SK-N-SH treated with all-trans-retinoic acid at 6 μM for 48 hours (cell line): ENCODE data around the gene GLIS1.

Experiments used
- ATAC-seq: fragments of 200-7000 bp; cut with Tn5 transposase; 3 replicates; pipeline ENCODE4 v1.9.1; 2020; ENCODE audit warnings: mild to moderate bottlenecking, moderate library complexity
- ARNTL ChIP-seq: fragments of 450-650 bp; formaldehyde crosslinking; IDR thresholded peaks from 2 replicates; pipeline ENCODE4 v1.5.0; 2020; ENCODE audit warnings: low read depth, mild to moderate bottlenecking, moderate library complexity, borderline replicate concordance
- BACH2 ChIP-seq: fragments of 250-450 bp; sonication (Bioruptor Pico); IDR thresholded peaks from 2 replicates; pipeline ENCODE4 v1.9.0; 2021; ENCODE audit warnings: mild to moderate bottlenecking, borderline replicate concordance
- CSDC2 ChIP-seq: fragments of 250-450 bp; sonication (Bioruptor Pico); IDR thresholded peaks from 2 replicates; pipeline ENCODE4 v1.5.0; 2020; ENCODE audit warnings: mild to moderate bottlenecking, moderate library complexity
- ESRRG ChIP-seq: fragments of 250-450 bp; sonication (Bioruptor Pico); IDR thresholded peaks from 2 replicates; pipeline ENCODE4 v1.6.1; 2021; ENCODE audit warnings: mild to moderate bottlenecking
- GLIS3 ChIP-seq: fragments of 250-450 bp; sonication (Bioruptor Pico); IDR thresholded peaks from 2 replicates; pipeline ENCODE4 v1.5.0; 2020; ENCODE audit warnings: mild to moderate bottlenecking, moderate library complexity
- ISL1 ChIP-seq: fragments of 250-450 bp; sonication (Bioruptor Pico); IDR thresholded peaks from 2 replicates; pipeline ENCODE4 v2.1.2; 2022; ENCODE audit warnings: mild to moderate bottlenecking, moderate library complexity
- PPARA ChIP-seq: fragments of 250-450 bp; sonication (Bioruptor Pico); IDR thresholded peaks from 2 replicates; pipeline ENCODE4 v1.5.0; 2020; ENCODE audit warnings: mild to moderate bottlenecking, borderline replicate concordance
- SNAI2 ChIP-seq: fragments of 250-450 bp; sonication (Bioruptor Pico); IDR thresholded peaks from 2 replicates; pipeline ENCODE4 v1.5.0; 2020; ENCODE audit warnings: mild to moderate bottlenecking, moderate library complexity
- ZC3H10 ChIP-seq: fragments of 250-450 bp; sonication (Bioruptor Pico); IDR thresholded peaks from 2 replicates; pipeline ENCODE4 v1.5.1; 2021; ENCODE audit warnings: mild to moderate bottlenecking, moderate library complexity
- ZFP3 ChIP-seq: fragments of 250-450 bp; sonication (Bioruptor Pico); IDR thresholded peaks from 2 replicates; pipeline ENCODE4 v1.5.0; 2020; ENCODE audit warnings: mild to moderate bottlenecking, moderate library complexity
- ZNF565 ChIP-seq: fragments of 450-650 bp; formaldehyde crosslinking; conservative IDR thresholded peaks from 2 replicates; pipeline ENCODE4 v1.5.0; 2020; ENCODE audit warnings: low read depth, mild to moderate bottlenecking, moderate library complexity
- ZNF70 ChIP-seq: fragments of 450-650 bp; formaldehyde crosslinking; IDR thresholded peaks from 2 replicates; pipeline ENCODE4 v1.5.0; 2020; ENCODE audit warnings: mild to moderate bottlenecking, moderate library complexity
- ZNF8 ChIP-seq: fragments of 450-650 bp; formaldehyde crosslinking; IDR thresholded peaks from 2 replicates; pipeline ENCODE4 v1.5.0; 2020; ENCODE audit warnings: mild to moderate bottlenecking, moderate library complexity
- TF ChIP-seq, protein P1 (sequence below): fragments of 250-450 bp; sonication (Bioruptor Pico); IDR thresholded peaks from 2 replicates; pipeline ENCODE4 v1.5.0; 2020; ENCODE audit warnings: mild to moderate bottlenecking, moderate library complexity
- TF ChIP-seq, protein P2 (sequence below): fragments of 250-450 bp; sonication (Bioruptor Pico); IDR thresholded peaks from 2 replicates; pipeline ENCODE4 v1.8.0; 2020; ENCODE audit warnings: mild to moderate bottlenecking, moderate library complexity, borderline replicate concordance
- TF ChIP-seq, protein P3 (sequence below): fragments of 250-450 bp; sonication (Bioruptor Pico); IDR thresholded peaks from 2 replicates; pipeline ENCODE4 v1.5.1; 2021; ENCODE audit warnings: mild to moderate bottlenecking, moderate library complexity

GLIS1 gene

DNA sequence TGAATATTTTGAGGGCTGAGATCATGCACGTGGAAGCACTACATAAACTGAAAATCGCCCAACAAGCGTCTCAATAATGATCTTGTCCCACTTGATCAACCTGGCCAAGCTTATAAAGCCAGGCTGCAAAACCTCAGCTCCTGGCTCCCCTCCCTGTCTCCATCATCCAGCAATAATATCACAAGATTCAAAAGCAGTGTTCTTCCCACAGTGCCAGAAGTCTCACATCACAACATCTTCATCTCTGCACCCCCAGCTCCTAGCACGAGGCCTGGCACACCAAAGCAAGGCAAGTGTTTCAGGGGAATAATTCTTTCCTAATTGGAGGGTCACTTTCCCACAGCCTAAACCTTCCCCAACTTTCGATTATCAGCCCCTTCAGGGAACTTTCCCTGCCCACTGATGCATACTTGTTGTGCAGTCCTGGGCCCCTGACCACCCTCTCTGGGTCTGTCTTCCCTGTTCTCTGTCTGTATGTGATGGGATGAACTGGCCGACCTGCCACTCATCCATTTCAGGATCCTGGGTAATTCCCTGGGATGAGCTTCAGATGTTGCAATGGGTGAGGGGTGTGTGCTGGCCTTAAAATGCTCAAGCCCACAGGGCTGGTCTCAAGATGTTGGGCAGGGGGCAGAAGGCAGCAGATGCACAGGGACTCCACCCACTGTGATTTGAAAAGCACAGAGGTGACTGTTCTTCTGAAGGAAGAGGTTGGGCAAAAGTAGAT is 150.7 kb downstream of the GLIS1 start:
- ATAC-seq = no peak
- no peak for TF ChIP-seq ISL1 (CRISPR knock-in tag)

DNA sequence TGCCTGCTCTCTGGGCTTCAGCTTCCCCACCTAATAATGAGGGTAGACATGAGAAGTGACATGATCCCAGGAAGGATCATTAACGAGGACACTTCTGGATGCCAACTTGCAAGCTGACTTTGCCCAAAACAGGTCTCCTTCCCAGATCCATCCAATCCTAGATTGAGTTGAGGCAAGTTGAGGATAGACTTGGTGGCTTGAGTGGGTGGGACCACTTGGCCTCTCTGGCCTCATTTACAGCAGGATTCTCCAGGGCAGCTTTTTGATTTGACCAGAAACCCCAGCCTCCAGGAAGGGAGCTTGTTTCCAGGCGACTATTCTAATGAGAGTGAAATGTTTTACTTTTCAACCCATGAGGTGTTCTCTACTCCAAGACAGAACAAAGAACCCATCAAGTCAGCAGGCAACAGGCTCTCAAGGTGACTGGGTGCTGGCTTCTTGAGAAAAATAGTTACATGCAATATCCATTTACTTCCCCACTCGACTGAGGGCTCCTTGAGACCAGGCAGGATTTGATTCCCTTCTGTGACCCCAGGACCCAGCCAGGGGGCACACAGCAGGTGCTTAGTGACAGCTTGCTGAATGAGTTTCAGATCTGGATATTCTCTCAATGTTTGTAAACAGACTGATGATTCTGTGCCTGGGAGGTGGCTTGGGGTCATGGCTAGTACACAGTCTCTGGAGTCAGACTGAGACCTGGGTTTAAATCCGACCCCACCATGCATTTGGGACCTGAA is 151.5 kb downstream of the GLIS1 start:
- no peak for ATAC-seq
- TF ChIP-seq, protein P1, sequence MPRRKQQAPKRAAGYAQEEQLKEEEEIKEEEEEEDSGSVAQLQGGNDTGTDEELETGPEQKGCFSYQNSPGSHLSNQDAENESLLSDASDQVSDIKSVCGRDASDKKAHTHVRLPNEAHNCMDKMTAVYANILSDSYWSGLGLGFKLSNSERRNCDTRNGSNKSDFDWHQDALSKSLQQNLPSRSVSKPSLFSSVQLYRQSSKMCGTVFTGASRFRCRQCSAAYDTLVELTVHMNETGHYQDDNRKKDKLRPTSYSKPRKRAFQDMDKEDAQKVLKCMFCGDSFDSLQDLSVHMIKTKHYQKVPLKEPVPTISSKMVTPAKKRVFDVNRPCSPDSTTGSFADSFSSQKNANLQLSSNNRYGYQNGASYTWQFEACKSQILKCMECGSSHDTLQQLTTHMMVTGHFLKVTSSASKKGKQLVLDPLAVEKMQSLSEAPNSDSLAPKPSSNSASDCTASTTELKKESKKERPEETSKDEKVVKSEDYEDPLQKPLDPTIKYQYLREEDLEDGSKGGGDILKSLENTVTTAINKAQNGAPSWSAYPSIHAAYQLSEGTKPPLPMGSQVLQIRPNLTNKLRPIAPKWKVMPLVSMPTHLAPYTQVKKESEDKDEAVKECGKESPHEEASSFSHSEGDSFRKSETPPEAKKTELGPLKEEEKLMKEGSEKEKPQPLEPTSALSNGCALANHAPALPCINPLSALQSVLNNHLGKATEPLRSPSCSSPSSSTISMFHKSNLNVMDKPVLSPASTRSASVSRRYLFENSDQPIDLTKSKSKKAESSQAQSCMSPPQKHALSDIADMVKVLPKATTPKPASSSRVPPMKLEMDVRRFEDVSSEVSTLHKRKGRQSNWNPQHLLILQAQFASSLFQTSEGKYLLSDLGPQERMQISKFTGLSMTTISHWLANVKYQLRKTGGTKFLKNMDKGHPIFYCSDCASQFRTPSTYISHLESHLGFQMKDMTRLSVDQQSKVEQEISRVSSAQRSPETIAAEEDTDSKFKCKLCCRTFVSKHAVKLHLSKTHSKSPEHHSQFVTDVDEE = no peak
- no peak for TF ChIP-seq BACH2 (CRISPR knock-in tag)

GRCh38 chr1:53586765-53587164 is 152.2 kb downstream of the GLIS1 start:
- ATAC-seq = no peak
- TF ChIP-seq GLIS3 (CRISPR knock-in tag) (no peak), ZFP3 (CRISPR knock-in tag) (peak; percentile 93)

GRCh38 chr1:53585565-53585964 is 153.4 kb downstream of the GLIS1 start:
- no peak for TF ChIP-seq ESRRG
- no peak for TF ChIP-seq SNAI2 (CRISPR knock-in tag)
- TF ChIP-seq CSDC2 = no peak
- TF ChIP-seq ZNF8 (CRISPR knock-in tag) = no peak
- no peak for TF ChIP-seq ZNF565
- TF ChIP-seq PPARA (CRISPR knock-in tag) = no peak
- TF ChIP-seq ZNF70 (CRISPR knock-in tag) = no peak
- ATAC-seq = no peak

DNA sequence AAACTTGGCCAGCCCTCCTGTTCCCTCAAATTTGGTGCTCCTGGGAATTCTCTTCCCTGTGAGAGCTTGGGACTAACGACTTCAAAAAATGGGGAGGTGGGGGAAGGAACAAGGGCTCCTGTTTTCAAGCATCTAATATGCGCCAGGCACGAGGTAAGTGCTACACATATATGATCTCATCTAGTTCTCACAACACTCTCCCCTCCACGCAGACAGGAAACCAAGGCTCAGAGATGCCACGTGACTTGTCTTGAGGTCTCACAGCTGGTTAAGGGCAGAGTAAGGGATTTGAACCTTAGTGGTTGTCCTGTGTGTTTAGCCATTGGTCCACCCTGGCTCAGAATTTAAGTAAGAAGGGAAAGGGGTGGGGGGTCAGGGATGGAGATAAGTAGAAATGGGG is 153.8 kb downstream of the GLIS1 start:
- TF ChIP-seq ZC3H10 (CRISPR knock-in tag) = no peak
- no peak for TF ChIP-seq ARNTL (CRISPR knock-in tag)
- no peak for TF ChIP-seq ZFP3 (CRISPR knock-in tag)
- no peak for TF ChIP-seq SNAI2 (CRISPR knock-in tag)
- TF ChIP-seq ZNF565 = no peak
- TF ChIP-seq GLIS3 (CRISPR knock-in tag) = no peak
- no peak for TF ChIP-seq CSDC2
- TF ChIP-seq, protein P2, sequence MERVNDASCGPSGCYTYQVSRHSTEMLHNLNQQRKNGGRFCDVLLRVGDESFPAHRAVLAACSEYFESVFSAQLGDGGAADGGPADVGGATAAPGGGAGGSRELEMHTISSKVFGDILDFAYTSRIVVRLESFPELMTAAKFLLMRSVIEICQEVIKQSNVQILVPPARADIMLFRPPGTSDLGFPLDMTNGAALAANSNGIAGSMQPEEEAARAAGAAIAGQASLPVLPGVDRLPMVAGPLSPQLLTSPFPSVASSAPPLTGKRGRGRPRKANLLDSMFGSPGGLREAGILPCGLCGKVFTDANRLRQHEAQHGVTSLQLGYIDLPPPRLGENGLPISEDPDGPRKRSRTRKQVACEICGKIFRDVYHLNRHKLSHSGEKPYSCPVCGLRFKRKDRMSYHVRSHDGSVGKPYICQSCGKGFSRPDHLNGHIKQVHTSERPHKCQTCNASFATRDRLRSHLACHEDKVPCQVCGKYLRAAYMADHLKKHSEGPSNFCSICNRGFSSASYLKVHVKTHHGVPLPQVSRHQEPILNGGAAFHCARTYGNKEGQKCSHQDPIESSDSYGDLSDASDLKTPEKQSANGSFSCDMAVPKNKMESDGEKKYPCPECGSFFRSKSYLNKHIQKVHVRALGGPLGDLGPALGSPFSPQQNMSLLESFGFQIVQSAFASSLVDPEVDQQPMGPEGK (CRISPR knock-in tag) = no peak
- TF ChIP-seq ESRRG = no peak
- TF ChIP-seq, protein P3, sequence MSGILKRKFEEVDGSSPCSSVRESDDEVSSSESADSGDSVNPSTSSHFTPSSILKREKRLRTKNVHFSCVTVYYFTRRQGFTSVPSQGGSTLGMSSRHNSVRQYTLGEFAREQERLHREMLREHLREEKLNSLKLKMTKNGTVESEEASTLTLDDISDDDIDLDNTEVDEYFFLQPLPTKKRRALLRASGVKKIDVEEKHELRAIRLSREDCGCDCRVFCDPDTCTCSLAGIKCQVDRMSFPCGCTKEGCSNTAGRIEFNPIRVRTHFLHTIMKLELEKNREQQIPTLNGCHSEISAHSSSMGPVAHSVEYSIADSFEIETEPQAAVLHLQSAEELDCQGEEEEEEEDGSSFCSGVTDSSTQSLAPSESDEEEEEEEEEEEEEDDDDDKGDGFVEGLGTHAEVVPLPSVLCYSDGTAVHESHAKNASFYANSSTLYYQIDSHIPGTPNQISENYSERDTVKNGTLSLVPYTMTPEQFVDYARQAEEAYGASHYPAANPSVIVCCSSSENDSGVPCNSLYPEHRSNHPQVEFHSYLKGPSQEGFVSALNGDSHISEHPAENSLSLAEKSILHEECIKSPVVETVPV = no peak
- peak; percentile 31; the same call in 2 of the 3 replicates for ATAC-seq

DNA sequence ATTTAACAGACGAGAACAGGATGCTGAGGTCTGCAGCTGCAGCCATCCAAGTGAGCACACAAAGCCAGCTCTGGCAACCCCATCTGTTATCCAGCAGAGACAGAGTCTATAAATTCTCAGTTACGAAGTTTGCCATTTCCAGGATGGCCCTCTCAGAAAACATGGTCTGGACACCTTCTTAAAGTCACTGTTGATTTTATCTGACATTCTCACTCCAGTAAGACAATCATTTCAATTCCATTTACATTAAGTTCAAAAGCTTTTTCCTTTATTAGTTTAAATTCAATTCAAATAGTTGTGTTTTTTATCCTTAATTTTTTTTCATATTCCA is 154.2 kb downstream of the GLIS1 start:
- TF ChIP-seq ESRRG = no peak
- TF ChIP-seq ISL1 (CRISPR knock-in tag) = peak; percentile 49
- TF ChIP-seq, protein P1 = peak; percentile 71
- peak; percentile 58; the same call in 2 of the 3 replicates for ATAC-seq
